A204.1 (cell line): ENCODE data around the gene LRRC14B.
"Not testable (repeated sequence)": the region's sequence is repeated elsewhere in the genome, so short reads cannot be mapped to it uniquely, and the experiment has no call there.

Source experiments
- FAIRE-seq: peaks from 2 replicates; lab custom pipeline; 2012; peaks lifted over from hg19 to GRCh38; lab: Jason Lieb, UNC

LRRC14B gene

GRCh38 chr5:192970-193831 lies 1.9 kb downstream of the LRRC14B start:
- no peak for FAIRE-seq

- FAIRE-seq: no peak
These were observed 2.8 kb downstream of the LRRC14B start for GRCh38 chr5:194102-194501.

- no peak for FAIRE-seq
These were observed 3.4 kb downstream of the LRRC14B start for GRCh38 chr5:194603-195209.

DNA sequence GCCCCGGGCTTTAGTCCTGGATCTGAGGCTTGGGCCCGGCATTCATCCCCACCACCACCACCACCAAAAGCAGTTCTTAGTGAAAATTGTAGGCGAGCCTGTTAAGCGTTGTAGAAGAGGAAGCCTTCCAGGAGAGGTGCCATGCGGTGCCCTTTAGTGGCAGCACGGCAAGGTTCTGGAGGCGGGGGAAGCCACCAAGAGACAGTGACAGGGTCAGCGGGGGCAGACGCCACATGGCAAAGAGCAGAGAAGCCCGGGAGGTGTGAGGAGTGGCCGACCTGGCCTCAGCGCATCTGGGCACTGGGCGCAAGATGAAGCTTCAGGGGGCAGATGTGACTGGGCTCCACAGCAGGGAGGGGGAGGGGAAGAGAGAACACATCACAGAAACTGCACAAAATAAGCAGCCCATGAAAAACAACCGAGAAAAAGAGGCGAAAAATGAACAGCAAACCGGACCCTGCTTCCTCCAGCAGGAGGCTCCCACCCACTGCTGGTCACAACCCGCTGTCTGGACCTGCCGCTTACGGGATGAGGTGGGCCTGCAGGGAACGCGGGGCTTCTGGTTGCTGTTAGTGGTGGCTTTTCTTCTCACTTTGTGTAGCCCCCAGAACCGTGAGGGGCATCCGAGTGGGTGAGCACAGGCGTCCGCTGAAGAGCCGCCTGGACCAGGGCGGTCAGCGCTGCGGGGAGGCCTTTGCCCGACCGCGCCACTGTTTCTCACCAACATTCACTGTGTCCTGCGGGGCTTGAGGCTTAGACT lies 4.3 kb downstream of the LRRC14B start:
- FAIRE-seq: no peak

- no peak for FAIRE-seq
These were observed 5.1 kb downstream of the LRRC14B start for GRCh38 chr5:196350-196749.

DNA sequence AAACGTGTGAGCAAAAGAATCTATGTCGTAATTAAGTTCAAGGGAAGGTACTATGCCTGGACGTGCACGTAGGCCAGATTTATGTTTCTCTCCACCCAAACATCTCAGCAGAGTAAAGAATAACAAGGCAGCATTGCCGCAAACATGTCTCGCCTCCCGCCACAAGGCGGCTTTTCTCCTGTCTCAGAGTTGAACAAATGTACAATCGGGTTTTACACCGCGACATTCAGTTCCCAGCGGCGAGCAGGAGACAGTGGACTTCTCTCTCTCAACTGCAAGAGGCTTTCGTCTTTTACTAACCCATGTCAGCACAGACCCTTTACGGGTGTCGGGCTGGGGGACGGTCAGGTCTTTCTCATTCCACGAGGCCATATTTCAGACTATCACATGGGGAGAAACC lies 5.7 kb downstream of the LRRC14B start:
- FAIRE-seq: not testable (repeated sequence)

GRCh38 chr5:197892-198489 lies 6.7 kb downstream of the LRRC14B start:
- FAIRE-seq: no peak

GRCh38 chr5:198516-199196 lies 7.4 kb downstream of the LRRC14B start:
- FAIRE-seq: no peak

GRCh38 chr5:199197-199949 lies 8.1 kb downstream of the LRRC14B start:
- no peak for FAIRE-seq

DNA sequence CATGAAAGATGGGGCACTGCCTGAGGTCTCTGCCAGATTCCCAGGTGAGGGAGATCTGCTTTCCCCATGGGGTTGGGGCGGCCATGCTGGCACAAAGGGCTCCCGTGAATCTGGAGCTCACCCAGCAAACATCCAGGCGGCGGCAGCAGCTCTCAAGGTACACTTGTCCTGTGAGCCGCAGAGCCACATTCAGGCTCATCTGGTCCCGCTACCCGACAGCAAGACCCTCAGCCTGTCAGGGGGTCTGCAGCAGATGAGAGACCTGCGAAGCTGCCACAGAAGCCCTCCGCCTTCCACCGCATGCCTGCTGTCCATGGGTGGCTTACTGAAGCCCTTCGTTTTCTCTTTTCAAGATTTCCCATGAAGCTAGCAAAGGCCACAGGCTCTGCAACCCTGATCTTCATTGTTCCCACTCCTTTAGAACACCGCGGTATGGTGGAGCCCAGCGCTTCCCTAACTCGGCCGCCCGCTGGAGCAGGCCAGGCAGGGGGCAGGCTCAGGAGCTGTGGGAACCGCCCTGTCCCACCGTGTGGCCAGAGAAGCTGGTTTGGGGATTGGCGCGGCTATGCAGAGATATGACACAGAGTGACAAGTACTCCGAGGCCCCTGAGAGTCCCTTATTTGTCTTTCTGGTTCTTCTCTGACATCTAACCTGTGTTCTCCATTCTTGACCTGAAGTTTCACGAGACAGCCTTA lies 8.8 kb downstream of the LRRC14B start:
- FAIRE-seq: no peak

DNA sequence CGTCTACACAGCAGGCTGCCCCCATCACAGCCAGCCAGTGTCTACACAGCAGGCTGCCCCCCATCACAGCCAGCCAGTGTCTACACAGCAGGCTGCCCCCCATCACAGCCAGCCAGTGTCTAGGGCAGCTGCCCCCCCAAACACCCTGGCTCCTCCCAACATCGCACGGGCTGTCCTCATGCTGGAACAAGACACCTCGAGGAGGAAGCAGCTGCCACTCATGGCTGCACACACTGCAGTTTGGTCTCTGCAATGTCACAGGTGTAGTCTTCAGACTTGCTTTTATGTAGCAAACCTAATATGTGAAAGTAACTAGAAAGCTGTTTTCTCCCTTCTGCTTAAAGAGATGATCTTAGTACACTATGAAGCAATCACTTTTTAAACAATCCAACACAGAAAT lies 9.7 kb downstream of the LRRC14B start:
- no peak for FAIRE-seq

GRCh38 chr5:201672-202071 lies 10.4 kb downstream of the LRRC14B start:
- no peak for FAIRE-seq

DNA sequence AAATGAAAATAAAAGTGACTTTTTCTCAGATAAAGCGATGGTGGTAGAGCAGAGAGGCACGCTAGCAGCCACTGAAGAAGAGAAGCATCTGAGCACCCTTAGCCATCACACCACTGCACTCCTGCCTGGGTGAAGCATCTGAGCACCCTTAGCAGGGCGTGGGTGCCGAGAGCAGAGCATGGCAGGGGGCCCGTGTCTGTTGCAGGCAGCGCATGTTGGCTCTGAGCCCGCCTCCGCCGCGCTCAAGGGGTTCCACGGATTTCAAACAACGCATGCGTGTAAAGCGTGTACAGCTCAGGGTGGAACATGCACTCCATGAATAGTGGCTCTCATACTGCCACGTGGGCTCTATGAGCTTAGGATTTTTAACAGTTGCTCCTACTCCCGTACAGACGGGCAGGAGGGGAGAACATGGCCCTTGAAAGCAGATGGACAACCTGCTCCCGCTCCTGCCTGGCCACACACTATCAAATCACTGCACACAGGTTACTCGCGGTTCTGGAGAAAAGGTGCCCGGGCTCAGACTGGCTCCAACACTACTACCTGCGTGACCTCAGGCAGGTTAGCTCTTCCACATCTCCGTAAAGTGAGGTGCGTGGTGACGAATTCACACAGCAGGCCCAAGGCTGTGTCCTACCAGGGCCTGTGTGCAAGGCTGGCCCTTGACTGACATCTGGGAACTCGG lies 12.1 kb downstream of the LRRC14B start:
- FAIRE-seq: no peak

DNA sequence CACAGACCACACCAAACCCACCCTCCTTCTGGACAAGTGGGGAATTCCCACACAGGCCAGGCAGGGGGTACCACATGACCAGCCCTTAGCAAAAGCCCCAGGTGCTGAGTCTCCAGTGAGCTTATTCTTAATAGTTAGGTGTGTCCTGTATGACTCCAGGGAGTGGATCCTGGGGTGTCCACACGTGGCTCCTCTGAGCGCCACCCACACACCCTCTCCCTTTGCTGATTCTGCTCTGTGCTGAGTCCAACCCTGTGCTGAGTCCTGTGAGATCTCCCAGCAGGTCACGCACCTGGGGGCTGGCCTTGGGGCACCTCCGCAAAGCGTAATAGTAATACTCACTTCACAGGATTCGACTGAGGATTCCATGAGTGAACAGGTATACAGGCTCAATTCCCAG lies 12.7 kb downstream of the LRRC14B start:
- no peak for FAIRE-seq

- FAIRE-seq: no peak
These were observed 13.2 kb downstream of the LRRC14B start for GRCh38 chr5:204462-204861.

DNA sequence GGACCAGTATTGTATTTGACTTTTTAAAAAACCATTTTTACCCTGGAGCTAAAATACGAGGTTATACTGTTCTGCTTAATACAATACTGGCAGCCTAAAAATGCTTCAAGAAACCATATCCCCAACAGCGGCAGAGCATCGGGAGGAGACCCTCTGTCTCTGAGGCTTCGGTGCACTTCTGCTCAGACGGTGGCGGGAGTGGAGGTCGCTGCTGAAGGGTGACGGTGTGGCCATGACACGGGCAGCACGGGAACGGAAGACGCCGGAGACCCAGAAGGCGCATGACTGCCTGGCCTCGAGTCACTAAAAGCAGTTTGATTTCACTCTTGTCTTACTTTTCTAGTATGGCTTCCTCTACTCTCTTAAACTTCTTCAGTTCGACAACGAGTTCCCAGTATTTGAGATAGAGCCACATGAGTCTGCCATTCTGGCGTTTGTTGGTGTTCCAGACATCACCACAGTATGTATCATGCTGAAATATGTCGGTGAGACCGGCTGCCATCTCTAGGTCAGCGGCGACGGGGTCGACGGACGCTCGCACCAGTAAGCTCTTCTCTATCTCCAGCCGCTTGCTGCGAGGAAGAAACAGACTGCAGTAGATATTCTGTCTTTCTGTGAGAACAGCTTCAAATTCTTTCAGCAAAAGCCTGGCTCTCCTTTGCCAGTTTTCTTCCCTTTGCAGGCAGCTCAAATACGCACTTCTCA lies 13.8 kb downstream of the LRRC14B start:
- no peak for FAIRE-seq

DNA sequence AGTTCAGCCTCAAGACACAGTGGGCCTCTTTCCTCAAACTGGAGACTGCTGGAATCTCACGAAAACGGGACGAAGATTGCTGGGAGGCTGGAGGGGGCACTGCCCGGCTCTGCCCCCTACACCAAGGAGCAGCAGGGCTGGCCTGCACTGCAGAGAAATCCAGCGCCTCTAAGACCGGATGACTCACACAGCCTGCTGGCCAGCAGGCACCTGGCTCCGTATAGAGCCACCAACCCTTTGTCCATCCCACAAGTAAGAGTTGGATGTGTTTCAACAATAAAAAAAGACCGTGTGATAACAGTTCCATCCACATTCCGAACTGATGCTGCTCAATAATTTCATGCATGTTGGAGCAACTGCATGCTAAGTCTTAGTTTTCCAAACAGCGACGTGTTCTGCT lies 15.1 kb downstream of the LRRC14B start:
- FAIRE-seq: no peak

DNA sequence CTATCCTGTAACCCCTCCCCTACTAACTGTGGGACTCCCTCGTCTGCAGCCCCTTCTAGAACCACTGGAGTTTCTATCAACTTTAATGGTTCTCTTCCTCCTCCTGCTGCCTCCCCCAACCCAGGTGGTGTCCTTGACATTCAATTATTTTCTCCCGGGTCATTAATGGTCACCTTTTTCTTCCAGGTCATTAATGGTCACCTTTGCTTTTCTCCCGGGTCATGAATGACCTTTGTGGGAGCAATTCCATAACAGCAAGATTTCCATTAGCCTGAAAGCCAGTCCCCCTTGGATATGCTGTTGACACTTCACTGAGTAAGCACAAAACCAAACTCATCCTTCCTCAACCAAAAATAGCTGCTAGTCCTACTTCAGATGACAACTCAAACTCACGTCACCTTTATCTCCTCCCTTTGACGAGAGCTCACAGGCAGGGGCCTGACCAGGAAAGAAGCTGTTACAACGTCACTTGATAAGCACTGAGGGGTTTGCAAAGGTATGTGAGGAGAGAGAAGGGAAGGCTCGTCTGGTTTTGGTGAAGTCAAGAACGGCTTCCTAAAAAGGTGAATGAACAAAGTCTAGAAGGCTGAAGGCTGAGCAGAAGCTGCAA lies 15.7 kb downstream of the LRRC14B start:
- no peak for FAIRE-seq

DNA sequence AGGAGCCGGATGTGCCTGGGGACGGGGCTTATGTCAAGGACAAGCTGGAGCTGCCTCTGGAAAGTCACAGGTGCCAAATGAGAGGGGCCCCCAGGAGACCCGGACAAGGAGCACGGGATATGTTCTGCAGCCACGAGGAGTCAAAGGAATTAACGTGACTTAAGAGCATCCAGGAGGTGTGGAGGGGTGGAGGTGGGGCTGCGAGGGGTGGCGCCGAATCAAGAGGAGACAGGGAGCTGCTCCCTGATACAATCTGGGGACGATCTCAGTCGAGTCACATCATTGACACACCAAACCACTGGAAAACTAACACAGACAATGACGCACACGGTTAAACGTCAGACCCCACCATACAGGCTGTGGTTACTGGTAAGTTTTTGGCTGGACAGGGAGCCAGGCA lies 16.3 kb downstream of the LRRC14B start:
- FAIRE-seq: no peak
